Ovary (tissue), 1 donor: ENCODE data around the gene DGKI.

Experiments used
- EP300 ChIP-seq: sonication (generic); formaldehyde crosslinking; IDR thresholded peaks from one replicate; pipeline ENCODE4 v1.6.1; 2017; ENCODE audit warnings: antibody characterized with exemption
- POLR2A ChIP-seq: fragments of 450-650 bp; IDR thresholded peaks from one replicate; pipeline ENCODE4 v1.6.1; 2017; ENCODE audit warnings: antibody characterized with exemption, mild to moderate bottlenecking, moderate library complexity

DNA sequence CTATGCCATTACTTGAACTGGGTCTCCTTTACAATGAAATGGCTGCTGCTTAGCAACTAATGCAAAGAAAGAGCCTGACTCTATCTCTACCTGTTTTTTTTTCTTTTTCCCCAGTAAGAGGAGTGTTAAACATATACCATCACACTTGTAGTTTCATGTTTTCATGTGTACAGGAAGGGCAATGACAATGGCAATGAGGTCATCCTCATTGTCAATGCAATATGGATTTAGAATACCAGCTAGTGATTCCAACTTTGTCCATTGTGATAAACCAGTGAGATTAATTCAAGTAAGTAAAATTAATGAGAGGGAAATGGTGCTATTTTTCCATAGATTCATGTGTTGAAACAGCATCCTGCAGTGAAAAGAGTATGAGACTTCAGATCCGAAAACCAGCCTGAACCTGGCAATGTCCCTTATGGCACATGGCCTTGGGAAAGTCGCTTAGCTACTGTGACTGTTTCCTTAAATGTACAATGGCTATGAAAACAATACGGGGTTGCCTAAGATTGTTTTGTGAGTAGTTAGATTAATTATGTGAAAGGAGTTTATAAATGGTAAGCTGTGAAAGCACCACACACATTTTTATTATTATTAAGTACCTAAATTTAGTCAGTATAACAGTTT is 11.2 kb downstream of the DGKI start:
- TF ChIP-seq POLR2A (no peak), EP300 (no peak)
